Panc1 (cell line): Measurements from ENCODE around the gene CDC14B.

Experiments used
- CTCF ChIP-seq: fragments of 450-650 bp; IDR thresholded peaks from 2 replicates; pipeline ENCODE4 v1.5.1; 2017; ENCODE audit warnings: mild to moderate bottlenecking
- POLR2AphosphoS5 ChIP-seq: IDR thresholded peaks from 2 replicates; pipeline ENCODE4 v1.6.1; 2012; ENCODE audit warnings: mild to moderate bottlenecking, low read depth, low read length, moderate library complexity
- SIN3A ChIP-seq: IDR thresholded peaks from 2 replicates; pipeline ENCODE4 v1.6.1; 2012; ENCODE audit warnings: low read depth, mild to moderate bottlenecking, low read length, moderate library complexity, borderline replicate concordance; ENCODE audit not compliant: insufficient read depth
- TF ChIP-seq, protein P1 (sequence below), 2 experiments: IDR thresholded peaks; 2 replicates each; pipeline ENCODE4 v1.6.1; 2011 to 2012; ENCODE audit warnings: low read depth in 2 of 2, control low read depth in 1 of 2, low read length in 1 of 2, mild to moderate bottlenecking in 1 of 2, moderate library complexity in 1 of 2; ENCODE audit not compliant: insufficient read depth in 1 of 2

DNA sequence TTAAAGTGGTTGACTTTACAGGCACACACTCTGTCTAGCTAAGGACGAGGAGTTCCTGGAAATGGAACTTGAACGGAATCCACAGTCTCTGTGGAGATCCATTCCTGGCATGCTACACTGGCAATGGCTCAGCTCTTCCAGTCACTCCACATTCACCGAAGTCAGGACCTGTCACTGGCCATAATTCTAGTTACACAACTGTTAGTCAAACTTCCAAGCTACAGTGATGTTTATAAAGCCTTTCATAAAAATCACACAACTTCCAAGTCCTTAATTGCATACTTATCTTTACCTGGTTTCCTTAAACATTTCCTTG is 15.7 kb downstream of the CDC14B start:
- TF ChIP-seq POLR2AphosphoS5 = no peak
- no peak for TF ChIP-seq CTCF
- TF ChIP-seq, protein P1, sequence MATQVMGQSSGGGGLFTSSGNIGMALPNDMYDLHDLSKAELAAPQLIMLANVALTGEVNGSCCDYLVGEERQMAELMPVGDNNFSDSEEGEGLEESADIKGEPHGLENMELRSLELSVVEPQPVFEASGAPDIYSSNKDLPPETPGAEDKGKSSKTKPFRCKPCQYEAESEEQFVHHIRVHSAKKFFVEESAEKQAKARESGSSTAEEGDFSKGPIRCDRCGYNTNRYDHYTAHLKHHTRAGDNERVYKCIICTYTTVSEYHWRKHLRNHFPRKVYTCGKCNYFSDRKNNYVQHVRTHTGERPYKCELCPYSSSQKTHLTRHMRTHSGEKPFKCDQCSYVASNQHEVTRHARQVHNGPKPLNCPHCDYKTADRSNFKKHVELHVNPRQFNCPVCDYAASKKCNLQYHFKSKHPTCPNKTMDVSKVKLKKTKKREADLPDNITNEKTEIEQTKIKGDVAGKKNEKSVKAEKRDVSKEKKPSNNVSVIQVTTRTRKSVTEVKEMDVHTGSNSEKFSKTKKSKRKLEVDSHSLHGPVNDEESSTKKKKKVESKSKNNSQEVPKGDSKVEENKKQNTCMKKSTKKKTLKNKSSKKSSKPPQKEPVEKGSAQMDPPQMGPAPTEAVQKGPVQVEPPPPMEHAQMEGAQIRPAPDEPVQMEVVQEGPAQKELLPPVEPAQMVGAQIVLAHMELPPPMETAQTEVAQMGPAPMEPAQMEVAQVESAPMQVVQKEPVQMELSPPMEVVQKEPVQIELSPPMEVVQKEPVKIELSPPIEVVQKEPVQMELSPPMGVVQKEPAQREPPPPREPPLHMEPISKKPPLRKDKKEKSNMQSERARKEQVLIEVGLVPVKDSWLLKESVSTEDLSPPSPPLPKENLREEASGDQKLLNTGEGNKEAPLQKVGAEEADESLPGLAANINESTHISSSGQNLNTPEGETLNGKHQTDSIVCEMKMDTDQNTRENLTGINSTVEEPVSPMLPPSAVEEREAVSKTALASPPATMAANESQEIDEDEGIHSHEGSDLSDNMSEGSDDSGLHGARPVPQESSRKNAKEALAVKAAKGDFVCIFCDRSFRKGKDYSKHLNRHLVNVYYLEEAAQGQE (IDR thresholded peaks at IDR 0.05; ENCODE audit: insufficient read depth in 1 of 2, low read depth in 2 of 2, low read length in 1 of 2) = no peak
- no peak for TF ChIP-seq SIN3A
